ENCODE data around the gene PTAFR. TPM values are rescaled to one million over a fixed set of nuclear protein-coding genes. Genes with fewer than 3 reads are reported as not detected.

PTAFR gene, protein sequence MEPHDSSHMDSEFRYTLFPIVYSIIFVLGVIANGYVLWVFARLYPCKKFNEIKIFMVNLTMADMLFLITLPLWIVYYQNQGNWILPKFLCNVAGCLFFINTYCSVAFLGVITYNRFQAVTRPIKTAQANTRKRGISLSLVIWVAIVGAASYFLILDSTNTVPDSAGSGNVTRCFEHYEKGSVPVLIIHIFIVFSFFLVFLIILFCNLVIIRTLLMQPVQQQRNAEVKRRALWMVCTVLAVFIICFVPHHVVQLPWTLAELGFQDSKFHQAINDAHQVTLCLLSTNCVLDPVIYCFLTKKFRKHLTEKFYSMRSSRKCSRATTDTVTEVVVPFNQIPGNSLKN
- 0.59 TPM for polyA plus RNA-seq (2013, experiment 1 of 2)
- polyA plus RNA-seq (2013, experiment 2 of 2): 0.81 TPM

DNA sequence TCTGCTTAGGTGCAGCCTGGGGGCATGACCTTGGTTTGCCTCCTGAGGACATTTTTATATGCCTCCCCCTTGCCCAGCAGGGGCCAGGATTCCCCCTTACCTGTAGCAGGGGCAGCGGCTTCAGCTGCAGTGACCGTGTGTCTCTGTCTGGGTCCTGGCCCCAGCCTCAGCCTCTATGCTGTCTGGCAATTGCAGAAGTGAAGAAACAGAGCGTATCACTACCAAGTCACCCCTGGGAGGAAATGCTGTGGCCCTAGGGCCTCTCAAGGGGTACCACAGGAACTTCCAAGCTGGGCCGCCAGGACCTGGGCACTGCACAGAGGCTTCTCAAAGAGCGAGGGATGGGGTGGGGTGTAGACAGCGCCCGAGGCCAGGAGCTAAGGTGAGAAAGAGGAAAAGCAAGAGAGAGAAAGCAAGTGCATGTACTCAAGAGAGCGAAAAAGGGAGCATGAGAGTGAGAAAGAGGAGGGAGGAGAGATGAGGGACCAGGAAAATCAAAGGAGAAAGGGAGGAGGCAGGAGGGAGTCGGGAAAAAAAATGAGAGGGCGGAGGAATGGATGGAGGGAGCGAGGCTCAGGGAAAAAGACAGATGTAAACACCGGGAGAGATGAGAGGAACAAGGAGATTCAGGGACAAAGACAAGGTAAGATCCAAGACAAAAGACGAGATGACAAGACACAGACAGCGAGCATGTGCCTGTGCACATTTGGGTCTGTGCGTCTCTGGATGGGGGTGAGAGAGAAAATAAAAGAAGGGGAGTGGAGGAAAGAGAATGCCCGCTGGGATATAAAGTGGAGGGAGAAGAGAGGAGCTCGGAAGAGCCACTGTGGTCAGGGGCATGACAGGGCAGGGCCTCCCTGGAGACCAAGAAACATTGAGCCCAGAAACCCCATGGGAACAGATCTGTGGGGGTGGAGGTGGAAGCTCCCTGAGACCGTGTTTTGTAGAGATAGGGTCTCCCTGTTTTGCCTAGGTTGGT is at the start of gene PTAFR:
PTAFR (minus strand) TSS at position 199 of the 979 bp plus-strand sequence. CDS start 25,669 bp downstream, outside the sequence.
- no peak within 1 kb of the TSS for H3K18ac ChIP-seq (ENCODE audit: low read length)
- H3K4ac ChIP-seq (ENCODE audit: low read depth, low read length): no peak within 1 kb of the TSS
- H3K9ac ChIP-seq (ENCODE audit: low read length): no peak within 1 kb of the TSS
- peaks cover 9% of the 10 kb centered on the region for H3K4me1 ChIP-seq (ENCODE audit: control insufficient read depth, low read depth, low read length)
- no peak for DNase-seq
- H4K5ac ChIP-seq (ENCODE audit: low read length): no peak within 1 kb of the TSS
- H3K4me2 ChIP-seq (ENCODE audit: low read length): no peak within 1 kb of the TSS
- no peak within 1 kb of the TSS for H3K23ac ChIP-seq (ENCODE audit: low read length)
- WGBS (ENCODE audit: extremely low coverage, insufficient coverage, low lambda C conversion rate): 100% methylated on average over 4 of the region's 18 CpGs
- no peaks in the 10 kb centered on the region for H3K36me3 ChIP-seq (ENCODE audit: control insufficient read depth, insufficient read depth, low read length)
- no peak within 1 kb of the TSS for H2BK120ac ChIP-seq (ENCODE audit: low read depth, low read length)
- H2AK5ac ChIP-seq (ENCODE audit: low read length): no peak within 1 kb of the TSS
- no peak within 1 kb of the TSS for H3K27ac ChIP-seq (ENCODE audit: low read depth, low read length)
- H2BK5ac ChIP-seq (ENCODE audit: low read length): no peak within 1 kb of the TSS
- peak within 1 kb of the TSS; percentile 42 for H3K56ac ChIP-seq (ENCODE audit: low read length)
- H3K79me1 ChIP-seq (ENCODE audit: low read length): no peaks in the 10 kb centered on the region
- H3K79me2 ChIP-seq (ENCODE audit: control insufficient read depth, insufficient read depth, low read length): no peaks in the 10 kb centered on the region
- no peak within 1 kb of the TSS for H4K8ac ChIP-seq (ENCODE audit: low read depth, low read length)
- H3K4me3 ChIP-seq (ENCODE audit: low read length): no peak within 1 kb of the TSS
- no peak within 1 kb of the TSS for H2BK15ac ChIP-seq (replicated peaks; ENCODE audit: low read depth)
- no peaks in the 10 kb centered on the region for H3K27me3 ChIP-seq (ENCODE audit: insufficient read depth, low read length, poor library complexity)

DNA sequence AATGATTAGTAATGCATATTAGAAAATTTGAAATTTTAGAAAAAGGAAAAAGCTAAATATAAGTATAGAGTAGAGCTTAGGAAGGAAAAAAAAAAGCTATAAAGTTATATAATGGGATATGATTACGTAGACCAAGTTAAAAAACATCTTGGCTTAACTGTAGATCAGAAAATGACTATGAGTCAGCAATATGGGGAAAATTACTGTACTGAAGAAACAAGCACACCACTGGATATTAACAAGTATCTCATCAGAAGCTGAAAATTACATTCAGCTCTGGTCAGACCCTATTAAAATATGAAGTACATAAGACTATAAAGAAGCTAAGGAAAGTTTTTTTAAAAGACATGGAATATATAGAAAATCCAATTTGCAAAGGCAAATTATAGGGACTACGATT is 36.8 kb upstream of the PTAFR start:
- Histone ChIP-seq H4K8ac (ENCODE audit: low read depth, low read length) (no peak overlapping the region), H3K9ac (ENCODE audit: low read length) (no peak overlapping the region), H2BK5ac (ENCODE audit: low read length) (no peak overlapping the region), H3K4me3 (ENCODE audit: low read length) (no peak overlapping the region), H3K4me2 (ENCODE audit: low read length) (no peak overlapping the region), H3K27ac (ENCODE audit: low read depth, low read length) (no peak overlapping the region), H4K5ac (ENCODE audit: low read length) (no peak overlapping the region), H3K18ac (ENCODE audit: low read length) (no peak overlapping the region), H3K79me1 (ENCODE audit: low read length) (no peaks in the 10 kb centered on the region), H3K4ac (ENCODE audit: low read depth, low read length) (no peak overlapping the region), H2BK15ac (replicated peaks; ENCODE audit: low read depth) (no peak overlapping the region), H3K36me3 (ENCODE audit: control insufficient read depth, insufficient read depth, low read length) (peaks cover 6% of the 10 kb centered on the region), H3K79me2 (ENCODE audit: control insufficient read depth, insufficient read depth, low read length) (no peaks in the 10 kb centered on the region), H2BK120ac (ENCODE audit: low read depth, low read length) (no peak overlapping the region), H3K27me3 (ENCODE audit: insufficient read depth, low read length, poor library complexity) (no peaks in the 10 kb centered on the region), H3K23ac (ENCODE audit: low read length) (no peak overlapping the region), H3K56ac (ENCODE audit: low read length) (no peak overlapping the region), H2AK5ac (ENCODE audit: low read length) (no peak overlapping the region), H3K4me1 (ENCODE audit: control insufficient read depth, low read depth, low read length) (no peaks in the 10 kb centered on the region)
- no CpG with 5 or more reads among the region's 2 CpGs for WGBS (ENCODE audit: extremely low coverage, insufficient coverage, low lambda C conversion rate)
- DNase-seq: no peak

DNA sequence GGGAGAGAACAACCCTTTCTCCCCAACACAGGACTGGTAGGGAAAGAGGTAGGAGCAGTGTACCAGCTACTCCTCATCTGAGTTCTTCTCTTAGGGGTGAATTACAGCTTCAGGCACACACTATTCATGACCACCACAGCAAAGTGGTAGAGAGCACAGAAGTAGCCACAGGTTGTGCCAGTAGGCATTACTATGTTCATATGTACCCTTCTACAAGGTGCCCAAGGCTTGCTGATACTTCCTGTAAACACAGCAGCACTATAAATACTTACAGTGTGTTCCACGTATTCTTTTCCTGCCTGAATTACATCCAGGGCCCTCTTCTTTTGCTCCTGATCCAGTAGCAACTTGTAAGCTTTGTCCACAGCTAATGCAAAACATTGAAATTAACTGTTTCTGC is 33.2 kb upstream of the PTAFR start:
- Histone ChIP-seq H3K4me1 (ENCODE audit: control insufficient read depth, low read depth, low read length) (no peaks in the 10 kb centered on the region), H3K4me3 (ENCODE audit: low read length) (no peak overlapping the region), H3K56ac (ENCODE audit: low read length) (no peak overlapping the region), H4K5ac (ENCODE audit: low read length) (no peak overlapping the region), H3K18ac (ENCODE audit: low read length) (no peak overlapping the region), H3K4ac (ENCODE audit: low read depth, low read length) (no peak overlapping the region), H3K9ac (ENCODE audit: low read length) (no peak overlapping the region), H4K8ac (ENCODE audit: low read depth, low read length) (no peak overlapping the region), H2BK120ac (ENCODE audit: low read depth, low read length) (no peak overlapping the region), H3K79me1 (ENCODE audit: low read length) (no peaks in the 10 kb centered on the region), H3K27ac (ENCODE audit: low read depth, low read length) (no peak overlapping the region), H2BK15ac (replicated peaks; ENCODE audit: low read depth) (no peak overlapping the region), H2BK5ac (ENCODE audit: low read length) (no peak overlapping the region), H3K79me2 (ENCODE audit: control insufficient read depth, insufficient read depth, low read length) (no peaks in the 10 kb centered on the region), H3K23ac (ENCODE audit: low read length) (no peak overlapping the region), H3K4me2 (ENCODE audit: low read length) (no peak overlapping the region), H2AK5ac (ENCODE audit: low read length) (no peak overlapping the region), H3K27me3 (ENCODE audit: insufficient read depth, low read length, poor library complexity) (no peaks in the 10 kb centered on the region), H3K36me3 (ENCODE audit: control insufficient read depth, insufficient read depth, low read length) (peaks cover 6% of the 10 kb centered on the region)
- no peak for DNase-seq
- no CpG with 5 or more reads among the region's 1 CpG for WGBS (ENCODE audit: extremely low coverage, insufficient coverage, low lambda C conversion rate)

DNA sequence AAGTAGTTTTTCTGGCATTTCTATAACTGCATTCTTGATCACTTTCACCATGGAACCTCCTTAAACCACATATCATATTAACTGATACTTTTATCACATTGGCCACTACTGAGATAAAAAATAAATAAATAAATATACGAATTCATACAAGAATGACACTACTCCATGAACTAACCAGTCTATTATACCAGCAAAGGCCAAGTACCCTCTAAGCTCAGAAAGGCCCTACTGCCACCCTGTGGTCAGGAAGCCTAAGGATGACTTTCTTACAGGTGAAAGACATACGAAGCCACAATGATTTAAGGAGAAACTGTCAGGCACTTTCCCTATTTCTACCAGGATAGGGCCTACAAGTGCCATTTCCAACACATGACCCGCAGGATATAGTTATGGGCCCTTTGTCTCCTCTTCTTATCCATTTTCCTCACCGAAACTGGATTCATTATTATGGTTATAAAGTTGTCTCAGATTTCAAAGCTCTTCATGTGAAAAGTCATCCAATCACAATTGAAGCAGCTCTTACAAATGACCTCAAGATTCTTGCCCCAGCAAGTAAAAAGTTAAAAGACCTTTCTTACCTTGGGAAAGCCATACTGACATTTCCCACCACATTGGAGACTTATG is 32.4 kb upstream of the PTAFR start:
- Histone ChIP-seq H3K27me3 (ENCODE audit: insufficient read depth, low read length, poor library complexity) (no peaks in the 10 kb centered on the region), H3K36me3 (ENCODE audit: control insufficient read depth, insufficient read depth, low read length) (peaks cover 6% of the 10 kb centered on the region), H3K79me2 (ENCODE audit: control insufficient read depth, insufficient read depth, low read length) (no peaks in the 10 kb centered on the region), H3K23ac (ENCODE audit: low read length) (no peak overlapping the region), H3K4ac (ENCODE audit: low read depth, low read length) (no peak overlapping the region), H3K4me1 (ENCODE audit: control insufficient read depth, low read depth, low read length) (no peaks in the 10 kb centered on the region), H3K4me3 (ENCODE audit: low read length) (no peak overlapping the region), H3K56ac (ENCODE audit: low read length) (no peak overlapping the region), H2BK5ac (ENCODE audit: low read length) (no peak overlapping the region), H3K9ac (ENCODE audit: low read length) (no peak overlapping the region), H2BK15ac (replicated peaks; ENCODE audit: low read depth) (no peak overlapping the region), H2AK5ac (ENCODE audit: low read length) (no peak overlapping the region), H2BK120ac (ENCODE audit: low read depth, low read length) (no peak overlapping the region), H4K8ac (ENCODE audit: low read depth, low read length) (no peak overlapping the region), H3K4me2 (ENCODE audit: low read length) (no peak overlapping the region), H3K79me1 (ENCODE audit: low read length) (no peaks in the 10 kb centered on the region), H4K5ac (ENCODE audit: low read length) (no peak overlapping the region), H3K18ac (ENCODE audit: low read length) (no peak overlapping the region), H3K27ac (ENCODE audit: low read depth, low read length) (no peak overlapping the region)
- peak; percentile 75 for DNase-seq
- WGBS (ENCODE audit: extremely low coverage, insufficient coverage, low lambda C conversion rate): 100% methylated on average over 1 of the region's 4 CpGs

DNA sequence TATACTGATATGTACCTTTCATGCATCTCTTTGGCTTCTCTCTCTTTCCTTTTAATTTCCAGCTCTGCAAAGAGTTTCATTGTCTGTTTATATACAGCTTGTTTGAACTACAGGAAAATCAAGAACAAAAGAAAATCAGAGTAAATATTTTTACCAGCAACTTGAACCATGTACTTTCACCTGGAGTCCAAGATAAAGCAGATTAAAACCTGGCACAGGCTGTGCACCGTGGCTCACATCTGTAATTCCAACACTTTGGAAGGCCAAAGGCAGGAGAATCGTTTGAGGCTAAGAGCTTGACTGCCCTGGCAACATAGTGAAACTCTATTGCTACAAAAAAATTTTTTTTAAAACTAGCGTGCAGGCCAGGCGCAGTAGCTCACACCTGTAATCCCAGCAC is 28.8 kb upstream of the PTAFR start:
- no peak for DNase-seq
- no peak overlapping the region for H2BK120ac ChIP-seq (ENCODE audit: low read depth, low read length)
- H3K27ac ChIP-seq (ENCODE audit: low read depth, low read length): no peak overlapping the region
- no peak overlapping the region for H2AK5ac ChIP-seq (ENCODE audit: low read length)
- H3K18ac ChIP-seq (ENCODE audit: low read length): no peak overlapping the region
- H4K5ac ChIP-seq (ENCODE audit: low read length): no peak overlapping the region
- H3K36me3 ChIP-seq (ENCODE audit: control insufficient read depth, insufficient read depth, low read length): peaks cover 9% of the 10 kb centered on the region
- no peak overlapping the region for H3K56ac ChIP-seq (ENCODE audit: low read length)
- WGBS (ENCODE audit: extremely low coverage, insufficient coverage, low lambda C conversion rate): no CpG with 5 or more reads among the region's 4 CpGs
- H3K23ac ChIP-seq (ENCODE audit: low read length): no peak overlapping the region
- no peaks in the 10 kb centered on the region for H3K4me1 ChIP-seq (ENCODE audit: control insufficient read depth, low read depth, low read length)
- no peak overlapping the region for H3K4me3 ChIP-seq (ENCODE audit: low read length)
- H3K79me1 ChIP-seq (ENCODE audit: low read length): no peaks in the 10 kb centered on the region
- H3K79me2 ChIP-seq (ENCODE audit: control insufficient read depth, insufficient read depth, low read length): no peaks in the 10 kb centered on the region
- H4K8ac ChIP-seq (ENCODE audit: low read depth, low read length): no peak overlapping the region
- H2BK5ac ChIP-seq (ENCODE audit: low read length): no peak overlapping the region
- H2BK15ac ChIP-seq (replicated peaks; ENCODE audit: low read depth): no peak overlapping the region
- no peaks in the 10 kb centered on the region for H3K27me3 ChIP-seq (ENCODE audit: insufficient read depth, low read length, poor library complexity)
- no peak overlapping the region for H3K4me2 ChIP-seq (ENCODE audit: low read length)
- no peak overlapping the region for H3K4ac ChIP-seq (ENCODE audit: low read depth, low read length)
- no peak overlapping the region for H3K9ac ChIP-seq (ENCODE audit: low read length)
